ENCODE data around the gene HNRNPF.

Gene HNRNPF

DNA sequence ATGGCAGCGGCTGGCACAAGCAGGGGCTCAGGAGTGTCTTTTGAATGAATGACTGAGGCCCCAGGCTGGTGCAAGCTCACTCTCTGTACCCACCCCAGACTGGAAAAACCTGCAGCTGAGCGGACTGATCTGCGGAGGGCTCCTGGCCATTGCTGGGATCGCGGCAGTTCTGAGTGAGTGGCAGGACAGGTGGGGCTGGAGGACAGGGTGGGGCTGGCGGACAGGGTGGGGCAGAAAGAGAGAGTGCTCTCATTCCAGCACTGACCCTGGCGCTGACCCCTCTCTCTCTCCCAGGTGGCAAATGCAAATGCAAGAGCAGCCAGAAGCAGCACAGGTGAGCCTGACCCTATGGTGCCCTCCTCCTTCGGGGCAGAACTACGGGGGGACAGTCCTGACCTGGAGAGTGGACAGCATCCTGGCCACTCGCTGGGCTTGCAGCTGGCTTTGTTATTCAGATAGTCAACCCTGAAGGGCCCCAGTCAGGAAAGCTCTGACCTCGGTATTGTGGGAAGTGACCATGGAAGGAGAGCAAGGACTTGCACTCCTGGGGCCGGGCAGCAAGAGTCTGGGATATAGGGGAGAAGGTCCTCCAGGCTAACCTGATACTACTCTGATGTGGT, 33.5 kb downstream of the HNRNPF start:
- no peak for DNase-seq

DNA sequence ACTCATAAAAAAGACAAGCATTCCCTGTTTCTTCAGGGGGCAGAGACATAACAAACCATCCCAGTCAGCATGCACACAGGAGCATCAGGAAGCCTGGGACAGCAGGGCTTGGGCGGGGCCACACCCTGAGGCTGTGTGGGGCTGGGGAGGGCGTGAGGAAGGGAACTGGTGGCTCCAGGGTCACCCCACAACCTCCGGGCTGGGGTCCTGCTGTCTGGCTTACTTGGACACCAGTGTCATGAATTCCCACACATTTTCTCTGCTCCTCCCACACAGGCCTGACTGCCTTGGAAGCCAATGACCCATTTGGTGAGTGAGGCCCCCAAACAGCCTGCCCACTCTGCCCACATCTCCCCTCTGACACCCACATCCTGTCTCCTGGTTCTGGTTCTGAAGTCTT, 34.8 kb downstream of the HNRNPF start:
- DNase-seq = no peak

DNA sequence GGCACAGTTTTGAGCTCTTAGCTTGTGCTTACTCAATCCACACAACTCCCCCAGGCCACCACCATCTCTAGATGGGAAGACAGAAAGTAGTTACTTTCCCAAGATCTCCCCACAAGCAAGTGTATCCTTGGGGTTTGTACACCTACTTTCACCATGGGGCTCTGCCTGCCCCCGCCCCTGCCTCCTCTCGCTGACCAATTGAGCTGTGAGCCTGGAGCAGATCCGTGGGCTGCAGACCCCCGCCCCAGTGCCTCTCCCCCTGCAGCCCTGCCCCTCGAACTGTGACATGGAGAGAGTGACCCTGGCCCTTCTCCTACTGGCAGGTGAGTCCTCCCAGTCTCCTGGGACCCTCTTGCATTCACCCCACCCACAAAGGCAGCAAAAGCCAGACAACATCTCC, 35.5 kb downstream of the HNRNPF start:
- no peak for DNase-seq

DNA sequence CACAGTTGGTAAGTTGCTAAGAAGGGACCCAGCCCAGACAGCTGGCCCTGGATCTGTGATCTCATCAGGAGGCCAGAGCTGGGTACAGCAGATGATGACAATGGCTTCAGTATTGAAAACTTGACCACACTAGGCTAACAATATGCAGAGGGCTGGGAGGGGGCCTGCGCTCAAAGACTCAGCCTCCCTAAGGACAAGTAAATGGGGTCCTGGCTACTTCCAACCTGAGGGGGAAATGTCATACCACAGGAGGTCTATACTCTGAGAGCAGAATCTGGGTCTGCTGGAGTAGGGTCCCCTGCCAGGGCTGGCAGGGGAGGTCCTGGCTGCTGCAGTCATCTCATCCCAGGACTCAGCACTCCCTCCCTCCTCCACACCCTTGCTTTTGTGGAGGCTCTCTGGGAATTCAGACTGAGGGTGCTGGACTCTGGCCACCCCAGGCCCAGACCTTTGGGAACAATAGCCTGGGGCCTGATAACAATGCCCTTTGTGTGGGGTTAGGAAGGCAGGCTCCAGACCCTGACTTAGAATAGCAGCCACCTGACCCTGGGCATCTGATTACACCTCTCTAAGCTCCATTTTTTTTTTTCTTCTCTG, 36.1 kb downstream of the HNRNPF start:
- DNase-seq = no peak

DNA sequence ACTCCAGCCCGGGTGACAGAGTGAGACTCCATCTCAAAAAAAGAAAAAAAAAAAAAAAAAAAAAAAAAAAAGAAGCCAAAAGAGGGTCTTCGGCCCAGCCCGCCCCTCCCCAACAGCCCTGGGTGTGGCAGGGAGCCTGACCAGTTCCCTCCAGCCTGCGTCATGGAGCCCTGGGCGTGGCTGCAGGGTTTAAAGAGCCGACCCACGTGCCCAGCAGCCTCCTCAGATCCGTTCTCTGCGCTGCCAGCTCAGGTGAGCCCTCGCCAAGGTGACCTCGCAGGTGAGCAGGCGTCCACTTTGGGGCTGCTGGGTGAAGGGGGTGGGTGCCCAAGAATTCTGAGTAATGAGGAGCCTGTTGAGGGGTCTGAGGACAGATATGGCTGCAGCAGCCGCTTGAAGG, 37.6 kb downstream of the HNRNPF start, which contains the start of gene FXYD4:
FXYD4 (plus strand) TSS at position 219 of the 400 bp plus-strand sequence. CDS start 2,111 bp downstream, outside the sequence.
- DNase-seq = no peak

DNA sequence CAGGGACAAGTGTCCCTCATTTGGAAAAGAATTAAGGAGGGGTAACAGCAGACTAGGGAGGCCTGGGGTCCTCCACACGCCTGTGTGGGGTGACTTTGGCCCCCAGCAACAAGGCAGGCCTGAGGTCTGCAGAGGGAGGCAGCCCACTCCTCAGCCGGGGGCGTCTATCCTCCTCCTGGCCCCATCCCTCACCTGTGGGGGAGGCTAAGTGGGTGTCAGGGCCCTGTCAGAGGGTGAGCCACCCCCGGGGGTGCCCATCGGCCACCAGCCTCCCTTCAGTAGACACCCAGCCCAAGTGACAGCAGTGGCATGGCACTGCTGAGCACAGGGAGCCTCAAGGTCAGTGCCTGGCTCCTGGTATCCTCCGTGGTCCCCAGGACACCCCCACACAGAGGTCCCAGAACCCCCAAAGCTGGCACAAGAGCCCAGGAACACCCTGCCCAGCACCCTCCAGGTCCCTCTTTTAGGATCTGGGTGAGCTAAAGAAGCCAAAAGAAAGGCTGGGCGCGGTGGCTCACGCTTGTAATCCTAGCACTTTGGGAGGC, 38.2 kb downstream of the HNRNPF start:
- no peak for DNase-seq

DNA sequence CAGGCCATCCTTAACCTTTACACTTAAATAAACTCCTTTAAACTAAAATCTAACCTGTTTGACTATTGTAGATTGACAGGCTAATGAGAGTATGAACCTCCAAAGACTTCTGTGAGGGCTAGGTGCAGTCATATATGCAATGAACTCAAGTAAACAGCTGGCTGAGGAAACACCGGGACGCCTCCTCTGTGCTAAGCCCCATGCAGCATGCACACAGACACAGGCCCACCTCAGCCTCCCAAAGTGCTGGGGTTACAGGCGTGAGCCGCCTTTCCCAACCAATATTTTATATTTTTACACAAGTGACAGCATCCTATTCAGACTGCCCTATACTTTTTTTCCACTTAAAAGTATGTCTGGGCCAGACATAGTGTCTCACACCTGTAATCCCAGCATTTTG, 39.1 kb downstream of the HNRNPF start:
- no peak for DNase-seq

DNA sequence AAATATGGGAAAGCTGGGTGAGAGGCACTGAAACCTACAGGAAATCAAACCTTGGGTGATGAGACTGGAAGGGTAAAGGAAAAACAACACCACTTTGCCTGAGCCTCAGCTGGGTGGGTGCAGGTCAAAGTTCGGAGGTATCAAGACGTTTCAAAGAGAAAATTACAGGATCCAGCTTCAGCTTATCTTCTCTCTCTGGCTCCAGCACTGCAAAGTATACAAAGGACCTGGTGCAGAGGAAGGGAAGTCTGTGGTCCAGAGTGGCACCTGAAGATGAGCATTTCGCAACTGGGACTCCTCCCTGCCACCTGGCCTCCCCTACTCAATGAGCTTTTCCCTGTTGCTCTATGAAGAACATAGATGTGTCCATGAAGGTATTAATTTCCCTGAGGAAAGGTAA, 44.0 kb downstream of the HNRNPF start:
- no peak for DNase-seq

DNA sequence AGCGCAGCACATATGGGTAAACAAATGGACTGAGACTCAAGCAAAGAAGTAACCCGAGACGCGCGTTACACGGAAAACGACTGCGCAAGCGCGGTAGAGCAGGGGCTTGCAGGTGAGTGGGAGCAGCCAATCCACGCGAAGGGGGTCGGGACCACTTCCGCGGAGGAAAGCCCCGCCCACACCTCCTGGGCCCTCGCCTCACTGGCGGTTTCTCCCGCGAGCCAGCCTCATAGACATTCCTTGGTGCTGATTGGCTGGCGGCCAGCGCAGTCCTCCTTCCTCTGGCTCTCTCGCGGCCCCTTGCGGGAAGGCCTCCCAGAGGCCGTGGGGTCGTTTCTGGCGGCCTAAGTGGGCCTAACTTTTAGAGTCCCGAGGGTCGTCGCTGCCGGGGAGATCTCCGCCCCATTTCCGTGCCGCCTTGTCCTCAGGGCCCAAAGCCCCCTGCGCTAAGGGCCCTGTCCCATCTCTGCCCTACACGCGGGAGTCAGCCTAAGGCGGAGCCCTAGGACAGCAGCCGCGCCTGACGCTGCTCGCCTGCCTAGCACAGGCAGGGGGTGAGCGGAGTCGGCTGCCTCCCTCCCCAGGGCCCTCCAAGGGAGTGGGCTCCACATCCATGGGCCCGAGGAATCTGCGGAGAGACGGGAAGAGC, 46.7 kb downstream of the HNRNPF start:
- peak; percentile 96 for DNase-seq

DNA sequence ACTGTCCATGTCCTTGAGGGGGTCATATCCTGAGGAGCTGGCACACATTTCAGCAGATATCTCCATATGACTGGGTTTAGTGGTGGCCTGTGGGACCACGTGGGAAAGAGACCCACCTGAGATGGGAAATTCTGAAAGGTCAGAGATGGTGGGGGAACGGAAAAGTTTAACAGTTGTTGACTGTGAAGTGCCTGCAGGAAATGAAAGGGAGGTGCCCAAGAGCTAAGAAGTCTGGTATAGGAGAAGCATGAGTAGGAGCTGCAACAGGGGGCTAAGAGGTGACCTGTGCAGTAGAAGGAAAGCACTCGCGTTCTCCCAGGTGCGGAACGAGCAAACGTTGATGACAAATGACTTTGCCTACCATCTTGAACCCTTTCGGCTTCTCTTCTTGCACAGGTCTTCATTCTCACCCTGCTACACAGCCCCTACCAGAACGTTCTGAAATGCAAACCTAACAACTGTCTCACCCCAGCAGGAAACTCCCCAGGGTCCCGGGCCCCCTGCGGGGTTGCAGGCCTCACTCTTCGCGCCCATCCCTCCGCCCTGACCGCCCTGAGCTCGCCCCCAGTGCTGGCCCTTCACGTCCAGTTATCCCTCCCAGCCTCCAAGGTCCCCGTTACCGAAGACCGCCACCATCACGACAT, 47.3 kb downstream of the HNRNPF start:
- DNase-seq = no peak

DNA sequence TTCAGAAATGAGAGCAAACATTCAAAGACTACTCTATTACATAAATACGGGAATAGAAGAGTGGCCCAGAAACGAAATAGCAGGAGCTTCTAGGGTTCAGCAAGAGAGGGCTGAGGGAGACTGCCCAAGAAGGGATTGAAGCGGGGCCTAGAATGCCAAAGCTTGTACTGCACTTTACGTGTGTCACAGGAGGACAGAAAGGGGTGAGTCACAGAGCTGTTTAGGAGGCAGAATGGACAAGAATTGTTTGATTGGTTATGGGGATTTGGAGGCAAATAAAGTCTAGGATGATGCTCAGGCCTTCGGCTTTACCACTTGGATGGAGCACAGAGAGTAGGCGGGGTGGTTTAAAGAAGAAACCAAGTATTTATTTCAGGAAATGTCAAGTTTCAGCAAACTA, 48.9 kb downstream of the HNRNPF start:
- DNase-seq = no peak

DNA sequence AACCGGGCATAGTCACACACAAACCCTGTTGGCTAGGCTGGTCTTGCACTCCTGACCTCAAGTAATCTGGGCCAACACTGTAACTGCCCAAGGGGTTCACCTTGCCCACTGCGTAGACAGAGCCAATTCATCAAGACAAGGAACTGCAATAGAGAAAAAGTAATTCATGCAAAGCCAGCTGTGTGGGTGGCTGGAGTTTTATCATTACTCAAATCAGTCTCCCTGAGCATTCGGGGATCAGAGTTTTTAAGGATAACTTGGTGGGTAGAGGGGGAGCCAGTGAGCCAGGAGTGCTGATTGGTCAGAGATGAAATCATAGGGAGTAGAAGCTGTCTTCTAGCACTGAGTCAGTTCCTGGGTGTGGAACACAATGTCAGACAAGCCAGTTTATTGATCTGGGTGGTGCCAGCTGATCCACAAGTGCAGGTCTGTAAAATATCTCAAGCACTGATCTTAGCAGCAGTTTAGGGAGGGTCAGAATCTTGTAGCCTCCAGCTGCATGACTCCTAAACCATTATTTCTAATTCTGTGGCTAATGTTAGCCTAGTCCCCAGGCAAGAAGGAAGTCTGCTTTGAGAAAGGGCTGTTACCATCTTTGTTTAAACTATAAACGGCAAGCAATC, 53.1 kb downstream of the HNRNPF start:
- no peak for DNase-seq

DNA sequence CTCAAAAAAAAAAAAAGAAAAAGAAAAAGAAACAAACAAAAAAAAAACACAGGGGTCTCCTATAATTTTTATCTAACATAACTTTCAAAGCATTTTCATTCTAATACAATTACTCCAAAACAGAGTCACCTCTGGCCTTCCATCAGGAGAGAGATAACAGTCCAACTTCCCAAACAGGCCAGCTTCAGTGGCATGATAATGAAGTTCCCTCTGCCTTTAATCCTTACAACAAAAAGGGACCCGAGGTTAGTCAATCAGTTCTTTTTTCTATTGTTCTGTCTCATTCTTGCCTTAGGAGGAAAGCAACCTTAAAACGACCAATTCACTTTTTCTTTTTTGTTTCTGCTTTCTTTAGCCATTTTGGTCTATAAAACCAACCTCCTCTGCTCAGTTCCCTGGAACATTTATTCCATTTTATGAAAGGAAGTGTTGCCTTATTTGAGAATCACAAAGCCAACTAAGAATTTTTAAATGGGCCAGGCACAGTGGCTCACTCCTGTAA, 54.1 kb downstream of the HNRNPF start:
- no peak for DNase-seq

DNA sequence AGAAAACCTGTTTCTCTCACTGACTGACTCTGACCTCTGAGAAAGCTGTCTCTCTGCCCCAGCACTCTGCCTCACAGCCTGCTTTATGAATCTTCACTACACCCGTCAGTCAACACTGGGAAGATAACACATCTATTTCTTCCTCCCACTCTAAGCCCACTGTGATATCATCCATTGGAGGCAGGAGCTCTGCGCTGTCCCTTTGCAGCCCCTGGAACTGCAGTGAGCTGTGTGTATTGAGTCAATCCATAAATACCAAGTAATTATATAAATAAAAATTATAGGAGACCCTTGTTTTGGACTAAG, 54.7 kb downstream of the HNRNPF start:
- DNase-seq = no peak

DNA sequence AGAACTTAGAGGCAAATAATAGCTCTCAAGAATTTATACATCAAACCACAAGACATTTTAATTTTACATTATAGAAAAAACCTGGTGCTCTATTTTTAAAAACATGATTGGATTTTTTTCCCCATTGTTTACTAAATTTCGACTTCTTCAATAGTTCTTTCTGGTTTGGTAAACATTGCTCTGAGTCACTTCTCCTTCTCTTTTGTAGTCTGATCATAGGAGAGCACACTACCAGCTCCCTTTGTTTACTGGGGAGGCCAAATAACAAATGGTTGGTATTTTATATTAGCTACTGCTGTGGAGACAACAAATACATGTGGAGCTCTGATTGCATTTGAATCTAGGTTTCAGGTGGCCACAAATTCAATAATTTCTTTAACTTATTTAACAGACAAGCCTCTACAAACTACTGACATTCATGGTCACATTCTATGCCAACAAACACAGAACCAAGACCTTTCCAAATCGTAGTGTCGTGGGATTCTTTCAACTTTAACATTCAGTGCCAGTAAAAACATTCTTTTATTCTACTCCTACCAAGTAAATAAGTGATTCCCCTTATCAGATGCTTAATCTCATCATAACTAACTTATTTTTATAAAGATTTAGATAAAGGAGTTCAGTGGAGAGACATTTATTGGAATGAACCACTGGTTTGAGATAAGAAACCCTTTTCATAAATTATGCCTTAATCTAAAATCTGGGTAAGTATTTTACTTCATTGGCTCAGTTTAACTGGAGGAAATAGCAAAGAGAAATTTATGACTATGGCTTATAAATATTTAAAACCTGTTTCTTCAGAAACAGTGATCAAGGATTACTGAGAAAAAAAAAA, 55.3 kb downstream of the HNRNPF start:
- no peak for DNase-seq

DNA sequence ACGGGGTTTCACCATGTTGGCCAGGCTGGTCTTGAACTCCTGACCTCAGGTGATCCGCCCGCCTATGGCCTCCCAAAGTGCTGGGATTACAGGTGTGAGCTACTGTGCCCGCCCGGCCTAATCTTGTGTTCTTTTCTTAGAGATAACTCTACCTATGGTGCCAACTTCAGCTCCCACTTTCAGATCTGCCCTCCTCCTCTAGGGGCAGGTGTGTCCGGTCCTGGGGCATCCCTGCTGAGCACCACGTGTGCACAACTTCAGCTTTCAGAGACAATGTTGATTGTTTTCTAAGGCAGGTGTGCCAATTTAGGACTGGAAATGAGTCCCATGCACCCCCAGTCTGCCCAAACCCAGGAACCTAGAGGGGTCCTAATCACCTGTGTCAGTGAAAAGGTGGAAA, 56.0 kb downstream of the HNRNPF start:
- DNase-seq = no peak

DNA sequence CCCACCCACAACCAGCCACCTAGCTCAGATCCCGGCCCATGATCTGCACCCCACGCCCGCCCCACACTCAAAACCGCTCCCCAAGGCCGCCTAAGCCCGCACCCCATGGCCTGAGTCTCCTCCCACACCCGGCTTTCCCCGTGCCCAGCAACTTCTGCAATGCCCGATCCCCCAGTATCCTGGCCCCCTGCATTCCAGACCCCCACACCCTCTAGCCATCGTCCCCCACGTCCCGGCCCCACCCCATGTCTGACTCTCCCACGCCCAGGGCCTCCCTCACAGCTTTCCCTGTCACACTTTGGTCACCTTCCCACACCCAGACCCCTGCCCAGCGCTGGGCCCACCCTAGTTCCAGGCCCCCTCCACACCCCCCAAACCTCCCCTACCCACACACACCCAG, 57.7 kb downstream of the HNRNPF start:
- DNase-seq = no peak

DNA sequence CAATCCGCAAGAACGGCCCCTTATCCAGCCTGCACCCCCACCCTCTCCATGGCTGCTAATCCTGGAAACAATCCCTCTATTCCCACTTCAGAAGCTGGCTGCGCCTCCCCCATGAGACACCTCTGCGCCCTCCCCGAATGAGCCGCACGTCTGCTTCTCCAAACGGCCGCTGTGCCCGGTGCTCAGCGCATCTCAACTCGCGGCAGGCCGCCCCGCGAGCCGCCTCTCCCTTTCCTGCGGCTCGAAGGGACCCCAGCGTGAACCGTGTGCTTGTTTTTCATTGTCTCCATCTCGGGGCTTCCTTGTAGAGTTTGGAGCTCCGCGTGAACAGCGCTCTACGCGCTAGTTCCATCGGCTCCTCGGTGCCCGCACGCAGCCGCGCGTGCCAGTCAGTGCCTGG, 58.3 kb downstream of the HNRNPF start:
- no peak for DNase-seq

DNA sequence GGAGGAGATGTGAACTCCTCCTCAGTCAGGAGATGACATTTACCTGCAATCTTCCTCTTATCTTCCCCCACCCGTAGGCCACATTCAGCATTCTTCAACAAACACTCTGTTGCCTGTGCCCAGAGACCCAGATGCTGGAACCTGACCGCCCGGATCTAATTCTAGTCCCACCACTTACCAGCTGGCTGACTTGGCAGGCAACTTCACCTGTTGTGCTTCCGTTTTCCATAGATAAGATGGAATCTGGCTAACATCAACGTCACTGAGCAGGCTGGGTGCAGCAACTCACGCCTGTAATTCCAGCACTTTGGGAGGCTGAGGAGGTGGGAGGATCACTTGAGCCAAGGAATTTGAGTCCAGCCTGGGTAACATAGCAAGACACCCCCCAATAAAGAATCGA, 58.8 kb downstream of the HNRNPF start:
- no peak for DNase-seq

DNA sequence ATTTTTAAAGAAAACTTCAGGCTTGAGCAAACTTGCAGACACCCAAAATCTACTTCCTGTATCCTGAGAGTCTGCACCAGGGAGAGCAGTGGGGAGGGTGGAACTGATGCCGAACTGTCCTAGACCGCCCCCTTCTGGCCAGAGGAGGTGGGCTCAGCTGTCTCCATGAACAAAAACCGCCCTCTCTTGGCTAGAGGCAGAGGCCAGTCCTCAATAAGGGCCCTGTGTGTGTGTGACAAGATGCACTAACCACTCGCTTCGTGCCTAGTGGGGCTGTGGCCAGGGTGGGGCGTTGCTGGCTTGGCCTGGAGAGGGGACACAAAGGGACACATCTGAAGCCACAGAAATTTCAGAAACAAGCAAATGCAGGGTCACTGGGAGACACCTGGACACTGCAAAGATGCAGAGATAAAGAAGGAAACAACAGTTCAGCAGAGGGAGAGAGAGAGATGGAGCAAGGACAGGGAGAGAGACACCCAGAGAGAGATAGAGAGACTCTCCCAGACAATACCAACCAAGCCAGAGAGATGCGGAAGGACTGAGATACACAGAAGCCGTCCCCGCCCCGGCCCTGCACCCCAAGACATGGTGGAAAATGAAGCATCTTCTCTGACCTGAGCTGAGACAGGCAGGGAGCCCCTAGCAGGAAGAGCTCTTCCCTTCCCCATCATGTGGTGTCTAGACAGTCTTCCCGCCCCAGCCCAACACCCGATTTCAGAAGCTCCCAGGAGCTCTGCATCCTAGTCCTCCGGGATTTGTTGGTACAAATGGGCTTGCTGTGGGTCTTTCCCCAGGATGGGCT, 60.3 kb downstream of the HNRNPF start:
- DNase-seq = peak; percentile 92

DNA sequence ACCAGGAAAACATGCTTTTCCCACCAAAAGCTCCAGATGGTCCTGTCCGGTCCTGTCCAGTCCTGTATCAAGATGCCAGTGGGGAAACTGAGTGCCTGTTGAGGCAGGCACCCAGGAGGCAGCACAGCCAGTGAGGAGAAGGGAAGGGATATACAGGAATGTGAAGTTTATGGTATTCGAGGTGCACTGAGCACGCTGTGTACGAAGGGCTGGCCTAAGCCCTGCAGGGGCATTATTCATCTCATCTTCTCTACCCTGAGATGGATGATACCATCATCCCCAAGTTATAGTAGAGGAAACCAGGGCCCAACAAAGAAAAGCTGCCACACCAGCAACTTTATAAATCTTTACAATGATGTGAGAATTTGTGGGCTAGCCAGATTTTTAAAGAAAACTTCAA, 61.0 kb downstream of the HNRNPF start:
- no peak for DNase-seq

DNA sequence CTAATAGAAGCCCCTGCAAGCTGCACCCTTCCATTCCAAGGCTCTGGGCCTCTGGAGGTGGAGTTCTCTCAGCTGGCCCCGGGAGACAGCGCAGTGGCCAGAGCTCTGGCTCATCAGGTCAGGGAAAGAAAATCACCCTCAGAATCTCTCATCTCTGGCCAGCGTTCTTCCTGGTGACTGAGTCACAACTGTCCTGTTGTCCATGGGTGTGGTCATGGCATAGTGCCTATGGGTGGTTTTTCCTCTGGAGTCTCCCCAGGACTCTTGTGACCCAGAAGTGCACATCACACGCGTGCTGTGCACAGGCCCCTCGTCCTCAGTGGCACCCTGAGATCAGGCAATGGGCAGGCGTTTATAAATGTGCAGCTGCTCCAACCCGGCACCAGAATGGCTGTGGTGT, 64.9 kb downstream of the HNRNPF start:
- DNase-seq = no peak
